K562 (cell line): ENCODE data around the gene EBF4. TPM values are rescaled to one million over a fixed set of nuclear protein-coding genes. Genes with fewer than 3 reads are reported as not detected.

Experiments used
- ATAC-seq: fragments of 200-7000 bp; cut with Tn5 transposase; 3 replicates; pipeline ENCODE4 v1.9.1; 2020; ENCODE audit warnings: moderate library complexity
- BruUV-seq: library from RNA; stranded (reverse); fragments of 400-500 nt; replicated peaks from 2 replicates; lab custom pipeline; 2021; lab: Mats Ljungman, UMichigan
- CTCF ChIA-PET: fragments of 300-600 bp; formaldehyde crosslinking; extraction: SDS; loops from one replicate; lab custom pipeline; 2021; ENCODE audit warnings: low intra/inter-chr PET ratio; lab: Yijun Ruan, JAX
- POLR2A ChIA-PET: fragments of 300-600, 350-650 bp; sonication (Branson Sonifier 250); formaldehyde crosslinking; extraction: SDS; loops from one replicate; lab custom pipeline; 2021; ENCODE audit warnings: antibody characterized with exemption, inconsistent platforms; lab: Yijun Ruan, JAX
- DNase-seq, 4 experiments: peaks; one replicate each; pipeline versions ENCODE4 v3.0.0 to v3.0.0-alpha.2; 2011 to 2018; ENCODE audit warnings: low spot score in 3 of 4, mixed read lengths in 3 of 4; ENCODE audit errors: extremely low read depth in 1 of 4
- FAIRE-seq: peaks from 2 replicates; lab custom pipeline; 2011; peaks lifted over from hg19 to GRCh38; lab: Jason Lieb, UNC
- H2AFZ ChIP-seq: 2 replicates; pipeline ENCODE4 v1.6.0; 2011; ENCODE audit warnings: low read depth, low read length, control low read depth, inconsistent platforms
- H3K27ac ChIP-seq: fragments of 200-600 bp; 3 replicates; pipeline ENCODE4 v1.8.0; 2011; ENCODE audit warnings: low read depth, mild to moderate bottlenecking, control low read depth, inconsistent platforms, low read length, moderate library complexity, mixed read lengths; ENCODE audit errors: extremely low read depth
- H3K27me3 ChIP-seq, 2 experiments: fragments of 300-600 bp in 1 of 2; 2 replicates in 1 of 2; 3 replicates in 1 of 2; pipeline versions ENCODE4 v1.6.0 to v1.8.0; 2011; ENCODE audit warnings: inconsistent platforms in 2 of 2, low read length in 2 of 2, mild to moderate bottlenecking in 1 of 2, mixed read lengths in 1 of 2, moderate library complexity in 1 of 2; ENCODE audit not compliant: control insufficient read depth in 2 of 2, insufficient read depth in 2 of 2
- H3K36me3 ChIP-seq: fragments of 300-600 bp; 3 replicates; pipeline ENCODE4 v1.8.0; 2011; ENCODE audit warnings: mild to moderate bottlenecking, low read length, inconsistent platforms; ENCODE audit not compliant: control insufficient read depth, insufficient read depth
- H3K4me1 ChIP-seq, 2 experiments: fragments of 200-600 bp in 1 of 2; replicated peaks in 1 of 2; 2 replicates in 1 of 2; 3 replicates in 1 of 2; pipeline versions ENCODE4 v1.5.1 to v1.8.0; 2011; ENCODE audit warnings: inconsistent platforms in 2 of 2, low read length in 2 of 2, mild to moderate bottlenecking in 1 of 2, mixed read lengths in 1 of 2, moderate library complexity in 1 of 2; ENCODE audit not compliant: control insufficient read depth in 2 of 2, insufficient read depth in 2 of 2
- H3K4me2 ChIP-seq: 2 replicates; pipeline ENCODE4 v1.6.1; 2011; ENCODE audit warnings: low read length, control low read depth, inconsistent platforms, mixed read lengths; ENCODE audit not compliant: insufficient read depth
- H3K4me3 ChIP-seq: fragments of 200-600 bp; sonication (generic), shearing (Covaris generic); 2 replicates; pipeline ENCODE4 v1.5.1; 2016; ENCODE audit warnings: control low read depth, inconsistent platforms
- H3K79me2 ChIP-seq: fragments of 200-600 bp; 3 replicates; pipeline ENCODE4 v1.8.0; 2011; ENCODE audit warnings: low read length, inconsistent platforms; ENCODE audit not compliant: control insufficient read depth, insufficient read depth
- H3K9ac ChIP-seq, 2 experiments: 2 replicates each; pipeline versions ENCODE4 v1.6.0 to v1.6.1; 2011; ENCODE audit warnings: low read depth in 2 of 2, low read length in 2 of 2, control low read depth in 1 of 2, inconsistent platforms in 1 of 2, mild to moderate bottlenecking in 1 of 2, mixed read lengths in 1 of 2; ENCODE audit not compliant: insufficient read depth in 1 of 2
- H3K9me1 ChIP-seq: one replicate; pipeline ENCODE4 v1.6.0; 2011; ENCODE audit warnings: inconsistent platforms, mild to moderate bottlenecking, low read length, moderate library complexity; ENCODE audit not compliant: control insufficient read depth, insufficient read depth
- H3K9me3 ChIP-seq: replicated peaks from 2 replicates; pipeline ENCODE4 v1.5.1; 2011; ENCODE audit warnings: low read depth, low read length, inconsistent platforms; ENCODE audit not compliant: control insufficient read depth, insufficient read depth
- H4K20me1 ChIP-seq: replicated peaks from 2 replicates; pipeline ENCODE4 v1.6.1; 2011; ENCODE audit warnings: low read length, inconsistent platforms, mixed read lengths; ENCODE audit not compliant: control insufficient read depth, insufficient read depth
- CEBPB ChIP-seq: fragments of 450-650 bp; IDR thresholded peaks from 2 replicates; pipeline ENCODE4 v1.6.1; 2016; ENCODE audit warnings: missing genetic modification characterization, missing compliant biosample characterization
- EGR1 ChIP-seq: fragments of 450-650 bp; conservative IDR thresholded peaks from 2 replicates; pipeline ENCODE4 v1.6.1; 2017; ENCODE audit warnings: mild to moderate bottlenecking
- PHF8 ChIP-seq: fragments of 200-600 bp; sonication (generic); IDR thresholded peaks from 2 replicates; pipeline ENCODE4 v1.6.1; 2012; ENCODE audit warnings: mixed run types, mild to moderate bottlenecking, inconsistent platforms, low read length, moderate library complexity, borderline replicate concordance
- WGBS: fragments of 100-300 bp; shearing (Covaris generic); methylation state at CpG from one replicate; pipeline ENCODE4 v1.1.6; 2016; ENCODE audit warnings: low coverage, mixed read lengths; ENCODE audit not compliant: insufficient coverage; ENCODE audit errors: missing lambda C conversion rate; 5-methylcytosine and 5-hydroxymethylcytosine counted together
- in situ Hi-C: fragments of 300-500 bp; cut with MboI; formaldehyde crosslinking; loops from 4 replicates; pipeline ENCODE4 v1.15.0; 2018; ENCODE audit warnings: inconsistent platforms, mixed read lengths
- intact Hi-C: fragments of 100-400 bp; cut with micrococcal nuclease; formaldehyde crosslinking; loops from 2 replicates; pipeline ENCODE4 v1.14.2; 2022
- polyA plus RNA-seq, 8 experiments: library from polyadenylated mRNA; depleted of rRNA in 4 of 8; stranded (reverse) in 5 of 8; unstranded in 3 of 8; fragments of >200 nt; fragmentation: Nextera tagmentation in 2 of 8; fragmentation: Illumina TruSeq in 1 of 8; extraction: Ambion mirVana in 2 of 8; extraction: Trizol in 1 of 8; gene quantifications; 2 replicates each; pipeline versions ENCODE4 v1.2.1 to v1.2.3, GENCODE V29; 2011 to 2014; ENCODE audit warnings: inconsistent platforms in 1 of 8, missing spikeins in 1 of 8
- total RNA-seq, 7 experiments: library from RNA; depleted of rRNA in 6 of 7; stranded (reverse); fragments of >200 nt in 6 of 7; fragmentation: Illumina TruSeq in 2 of 7; extraction: Trizol in 2 of 7; gene quantifications; 2 replicates each; pipeline versions ENCODE4 v1.2.1 to v1.2.3, GENCODE V29; 2011 to 2021; ENCODE audit warnings: low replicate concordance in 1 of 7
- TF ChIP-seq, protein P1 (sequence below): fragments of 450-650 bp; IDR thresholded peaks from 2 replicates; pipeline ENCODE4 v1.6.1; 2016; ENCODE audit warnings: borderline replicate concordance
- TF ChIP-seq, protein P2 (sequence below): fragments of 250-450 bp; sonication (Bioruptor Pico); IDR thresholded peaks from 2 replicates; pipeline ENCODE4 v1.9.0; 2021; ENCODE audit warnings: mild to moderate bottlenecking, inconsistent platforms

EBF4 gene
- total and polyA plus RNA-seq, 9 of the 15 experiments (the other 6 are each of a cell fraction or from before 2014, with no cell fraction given): 0.09 TPM; not detected in 8

DNA sequence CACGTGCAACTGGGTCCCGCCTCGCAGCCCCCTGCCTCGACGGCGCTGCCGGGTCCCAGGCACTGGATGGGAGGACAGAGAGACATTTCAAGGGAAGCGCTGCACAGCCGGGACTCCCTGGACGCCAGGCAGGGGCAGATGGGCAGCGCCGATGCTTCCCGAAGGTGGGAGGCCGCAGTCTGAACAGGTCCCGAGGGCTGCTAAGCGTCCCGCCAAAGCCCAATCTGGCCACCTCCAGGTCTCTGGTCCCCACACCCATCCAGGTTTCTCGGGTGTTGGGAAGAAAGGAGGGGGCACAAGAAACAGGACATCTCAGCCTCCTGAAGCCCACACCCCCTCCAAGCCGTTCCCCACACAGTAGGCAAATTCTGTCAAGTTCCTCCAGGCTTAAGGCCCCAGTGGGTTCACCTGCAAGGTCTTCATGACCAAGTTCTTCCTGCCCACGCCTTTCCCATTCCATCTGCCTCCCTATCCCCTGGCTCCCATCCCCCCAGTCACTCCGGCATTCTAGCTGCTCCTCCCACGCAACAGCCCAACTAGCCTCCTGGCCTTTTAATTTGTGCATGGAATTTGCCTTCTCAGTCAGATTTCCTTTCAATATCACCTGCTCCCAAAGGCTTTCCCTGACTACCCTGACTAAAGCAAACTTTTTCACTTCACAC lies 113.2 kb downstream of the EBF4 start:
- in situ Hi-C loops (no loop called here), intact Hi-C loops (no loop called here)
- Histone ChIP-seq H4K20me1 (no peaks in the 10 kb centered on the region), H3K27ac (no peak overlapping the region), H3K79me2 (no peaks in the 10 kb centered on the region), H2AFZ (no peak overlapping the region), H3K36me3 (no peaks in the 10 kb centered on the region), H3K9ac (no peak overlapping the region), H3K27me3 (peaks cover 0 to 17% of the 10 kb centered on the region in 2 experiments; a peak in 2 of 5 replicates), H3K4me3 (no peak overlapping the region), H3K4me2 (no peak overlapping the region), H3K4me1 (peaks cover 4 to 23% of the 10 kb centered on the region in 2 experiments; a peak in 4 of 5 replicates), H3K9me1 (no peaks in the 10 kb centered on the region), H3K9me3 (no peaks in the 10 kb centered on the region)
- CTCF ChIA-PET: no interaction called here
- WGBS: 17% methylated on average over 8 of the region's 22 CpGs
- POLR2A ChIA-PET: no interaction called here
- DNase-seq (peak in 3 of 4 experiments; percentile 15 to 50 (median 44)), ATAC-seq (no peak), FAIRE-seq (no peak)
- BruUV-seq: no TSS peak
- TF ChIP-seq PHF8 (no peak), EGR1 (peak; percentile 85)

DNA sequence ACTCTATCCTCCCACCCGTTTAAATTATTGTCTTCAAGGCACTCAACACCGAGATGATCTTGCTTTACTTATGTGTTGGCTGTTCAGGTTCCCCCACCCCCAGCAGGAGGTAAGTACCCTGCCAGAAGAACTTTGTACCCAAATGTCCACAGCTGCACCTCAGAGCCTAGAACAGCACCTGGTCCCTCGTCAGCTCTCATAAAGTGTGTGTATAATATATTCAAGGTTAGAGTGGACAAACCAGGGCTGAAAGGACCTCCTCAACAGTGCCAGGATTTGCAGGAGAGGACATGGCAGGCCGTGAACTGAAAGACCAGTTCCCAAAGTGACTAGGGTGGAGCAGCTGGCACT lies 113.7 kb downstream of the EBF4 start:
- no peak for DNase-seq
- 5% methylated on average over 4 of the region's 4 CpGs for WGBS
- BruUV-seq: no TSS peak
- CTCF ChIA-PET: no interaction called here
- no peaks in the 10 kb centered on the region for H3K36me3 ChIP-seq
- no peak for TF ChIP-seq CEBPB (tag)
- TF ChIP-seq, protein P1, sequence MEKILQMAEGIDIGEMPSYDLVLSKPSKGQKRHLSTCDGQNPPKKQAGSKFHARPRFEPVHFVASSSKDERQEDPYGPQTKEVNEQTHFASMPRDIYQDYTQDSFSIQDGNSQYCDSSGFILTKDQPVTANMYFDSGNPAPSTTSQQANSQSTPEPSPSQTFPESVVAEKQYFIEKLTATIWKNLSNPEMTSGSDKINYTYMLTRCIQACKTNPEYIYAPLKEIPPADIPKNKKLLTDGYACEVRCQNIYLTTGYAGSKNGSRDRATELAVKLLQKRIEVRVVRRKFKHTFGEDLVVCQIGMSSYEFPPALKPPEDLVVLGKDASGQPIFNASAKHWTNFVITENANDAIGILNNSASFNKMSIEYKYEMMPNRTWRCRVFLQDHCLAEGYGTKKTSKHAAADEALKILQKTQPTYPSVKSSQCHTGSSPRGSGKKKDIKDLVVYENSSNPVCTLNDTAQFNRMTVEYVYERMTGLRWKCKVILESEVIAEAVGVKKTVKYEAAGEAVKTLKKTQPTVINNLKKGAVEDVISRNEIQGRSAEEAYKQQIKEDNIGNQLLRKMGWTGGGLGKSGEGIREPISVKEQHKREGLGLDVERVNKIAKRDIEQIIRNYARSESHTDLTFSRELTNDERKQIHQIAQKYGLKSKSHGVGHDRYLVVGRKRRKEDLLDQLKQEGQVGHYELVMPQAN: no peak
- TF ChIP-seq, protein P2, sequence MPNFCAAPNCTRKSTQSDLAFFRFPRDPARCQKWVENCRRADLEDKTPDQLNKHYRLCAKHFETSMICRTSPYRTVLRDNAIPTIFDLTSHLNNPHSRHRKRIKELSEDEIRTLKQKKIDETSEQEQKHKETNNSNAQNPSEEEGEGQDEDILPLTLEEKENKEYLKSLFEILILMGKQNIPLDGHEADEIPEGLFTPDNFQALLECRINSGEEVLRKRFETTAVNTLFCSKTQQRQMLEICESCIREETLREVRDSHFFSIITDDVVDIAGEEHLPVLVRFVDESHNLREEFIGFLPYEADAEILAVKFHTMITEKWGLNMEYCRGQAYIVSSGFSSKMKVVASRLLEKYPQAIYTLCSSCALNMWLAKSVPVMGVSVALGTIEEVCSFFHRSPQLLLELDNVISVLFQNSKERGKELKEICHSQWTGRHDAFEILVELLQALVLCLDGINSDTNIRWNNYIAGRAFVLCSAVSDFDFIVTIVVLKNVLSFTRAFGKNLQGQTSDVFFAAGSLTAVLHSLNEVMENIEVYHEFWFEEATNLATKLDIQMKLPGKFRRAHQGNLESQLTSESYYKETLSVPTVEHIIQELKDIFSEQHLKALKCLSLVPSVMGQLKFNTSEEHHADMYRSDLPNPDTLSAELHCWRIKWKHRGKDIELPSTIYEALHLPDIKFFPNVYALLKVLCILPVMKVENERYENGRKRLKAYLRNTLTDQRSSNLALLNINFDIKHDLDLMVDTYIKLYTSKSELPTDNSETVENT (CRISPR knock-in tag): no peak
- TF ChIP-seq, all 486 proteins: peak for 0
- Histone ChIP-seq H4K20me1 (no peaks in the 10 kb centered on the region), H3K4me3 (no peak overlapping the region), H3K27me3 (peaks cover 0 to 14% of the 10 kb centered on the region in 2 experiments; a peak in 2 of 5 replicates), H3K27ac (no peak overlapping the region), H3K9me3 (no peaks in the 10 kb centered on the region), H3K4me1 (peaks cover 4 to 20% of the 10 kb centered on the region in 2 experiments; a peak in 4 of 5 replicates), H3K9ac (no peak overlapping the region), H2AFZ (no peak overlapping the region), H3K79me2 (no peaks in the 10 kb centered on the region), H3K9me1 (no peaks in the 10 kb centered on the region), H3K4me2 (no peak overlapping the region)
- intact Hi-C loops (no loop called here), in situ Hi-C loops (no loop called here)
- POLR2A ChIA-PET: no interaction called here
- ATAC-seq: no peak
- no peak for FAIRE-seq
